ENCODE data around the gene SSX2IP. TPM values are rescaled to one million over a fixed set of nuclear protein-coding genes. Genes with fewer than 3 reads are reported as not detected.
A peak's percentile ranks its signal among the peaks of the same experiment; 100 is the strongest.

The SSX2IP gene
- total and polyA plus RNA-seq, 2 experiments from 2014 or later = 23.2 to 28.4 TPM

- Histone ChIP-seq H3K4me2 (no peak overlapping the region), H3K4me3 (no peak overlapping the region), H3F3A (replicated peaks; ENCODE audit: low read depth) (no peaks in the 10 kb centered on the region), H3K27ac (ENCODE audit: low read depth) (no peak overlapping the region), H3K4me1 (ENCODE audit: insufficient read depth) (peaks cover 9% of the 10 kb centered on the region), H3K79me2 (replicated peaks; ENCODE audit: insufficient read depth) (no peaks in the 10 kb centered on the region), H4K20me1 (replicated peaks; ENCODE audit: insufficient read depth) (no peaks in the 10 kb centered on the region), H3K9me2 (ENCODE audit: insufficient read depth) (no peaks in the 10 kb centered on the region), H3K36me3 (ENCODE audit: insufficient read depth) (no peaks in the 10 kb centered on the region), H3K27me3 (ENCODE audit: insufficient read depth) (no peaks in the 10 kb centered on the region), H2AFZ (peak overlapping the region; percentile 12; the same call in 1 of the 2 replicates)
- ATAC-seq (no peak), DNase-seq (ENCODE audit: low spot score) (no peak)
- H3K27ac Mint-ChIP-seq = no peak overlapping the region
- no peaks in the 10 kb centered on the region for H3K36me3 Mint-ChIP-seq (ENCODE audit: low read depth)
- H3K4me3 Mint-ChIP-seq = no peak overlapping the region
- H3K9me3 Mint-ChIP-seq = 0 out of 3 replicates have a peak, but pooled peaks cover under 1% of the 10 kb centered on the region
- H3K27me3 Mint-ChIP-seq (ENCODE audit: insufficient read depth, low read depth, poor library complexity) = peaks cover 3% of the 10 kb centered on the region
- peaks cover 5% of the 10 kb centered on the region; the same call in 2 of the 3 replicates for H3K4me1 Mint-ChIP-seq
- no peak for TF ChIP-seq NANOG (IDR thresholded peaks at IDR 0.05; ENCODE audit: borderline replicate concordance)
- no peak for TF ChIP-seq EZH2 (IDR thresholded peaks at IDR 0.05; ENCODE audit: low read depth, unreplicated experiment)
- TF ChIP-seq ETS1 (IDR thresholded peaks at IDR 0.05) = no peak
- TF ChIP-seq CREB1 (CRISPR knock-in tag; IDR thresholded peaks at IDR 0.05; ENCODE audit: low read depth) = no peak
- no peak for TF ChIP-seq STAT1 (IDR thresholded peaks at IDR 0.05; ENCODE audit: unreplicated experiment)
- TF ChIP-seq, protein P1, sequence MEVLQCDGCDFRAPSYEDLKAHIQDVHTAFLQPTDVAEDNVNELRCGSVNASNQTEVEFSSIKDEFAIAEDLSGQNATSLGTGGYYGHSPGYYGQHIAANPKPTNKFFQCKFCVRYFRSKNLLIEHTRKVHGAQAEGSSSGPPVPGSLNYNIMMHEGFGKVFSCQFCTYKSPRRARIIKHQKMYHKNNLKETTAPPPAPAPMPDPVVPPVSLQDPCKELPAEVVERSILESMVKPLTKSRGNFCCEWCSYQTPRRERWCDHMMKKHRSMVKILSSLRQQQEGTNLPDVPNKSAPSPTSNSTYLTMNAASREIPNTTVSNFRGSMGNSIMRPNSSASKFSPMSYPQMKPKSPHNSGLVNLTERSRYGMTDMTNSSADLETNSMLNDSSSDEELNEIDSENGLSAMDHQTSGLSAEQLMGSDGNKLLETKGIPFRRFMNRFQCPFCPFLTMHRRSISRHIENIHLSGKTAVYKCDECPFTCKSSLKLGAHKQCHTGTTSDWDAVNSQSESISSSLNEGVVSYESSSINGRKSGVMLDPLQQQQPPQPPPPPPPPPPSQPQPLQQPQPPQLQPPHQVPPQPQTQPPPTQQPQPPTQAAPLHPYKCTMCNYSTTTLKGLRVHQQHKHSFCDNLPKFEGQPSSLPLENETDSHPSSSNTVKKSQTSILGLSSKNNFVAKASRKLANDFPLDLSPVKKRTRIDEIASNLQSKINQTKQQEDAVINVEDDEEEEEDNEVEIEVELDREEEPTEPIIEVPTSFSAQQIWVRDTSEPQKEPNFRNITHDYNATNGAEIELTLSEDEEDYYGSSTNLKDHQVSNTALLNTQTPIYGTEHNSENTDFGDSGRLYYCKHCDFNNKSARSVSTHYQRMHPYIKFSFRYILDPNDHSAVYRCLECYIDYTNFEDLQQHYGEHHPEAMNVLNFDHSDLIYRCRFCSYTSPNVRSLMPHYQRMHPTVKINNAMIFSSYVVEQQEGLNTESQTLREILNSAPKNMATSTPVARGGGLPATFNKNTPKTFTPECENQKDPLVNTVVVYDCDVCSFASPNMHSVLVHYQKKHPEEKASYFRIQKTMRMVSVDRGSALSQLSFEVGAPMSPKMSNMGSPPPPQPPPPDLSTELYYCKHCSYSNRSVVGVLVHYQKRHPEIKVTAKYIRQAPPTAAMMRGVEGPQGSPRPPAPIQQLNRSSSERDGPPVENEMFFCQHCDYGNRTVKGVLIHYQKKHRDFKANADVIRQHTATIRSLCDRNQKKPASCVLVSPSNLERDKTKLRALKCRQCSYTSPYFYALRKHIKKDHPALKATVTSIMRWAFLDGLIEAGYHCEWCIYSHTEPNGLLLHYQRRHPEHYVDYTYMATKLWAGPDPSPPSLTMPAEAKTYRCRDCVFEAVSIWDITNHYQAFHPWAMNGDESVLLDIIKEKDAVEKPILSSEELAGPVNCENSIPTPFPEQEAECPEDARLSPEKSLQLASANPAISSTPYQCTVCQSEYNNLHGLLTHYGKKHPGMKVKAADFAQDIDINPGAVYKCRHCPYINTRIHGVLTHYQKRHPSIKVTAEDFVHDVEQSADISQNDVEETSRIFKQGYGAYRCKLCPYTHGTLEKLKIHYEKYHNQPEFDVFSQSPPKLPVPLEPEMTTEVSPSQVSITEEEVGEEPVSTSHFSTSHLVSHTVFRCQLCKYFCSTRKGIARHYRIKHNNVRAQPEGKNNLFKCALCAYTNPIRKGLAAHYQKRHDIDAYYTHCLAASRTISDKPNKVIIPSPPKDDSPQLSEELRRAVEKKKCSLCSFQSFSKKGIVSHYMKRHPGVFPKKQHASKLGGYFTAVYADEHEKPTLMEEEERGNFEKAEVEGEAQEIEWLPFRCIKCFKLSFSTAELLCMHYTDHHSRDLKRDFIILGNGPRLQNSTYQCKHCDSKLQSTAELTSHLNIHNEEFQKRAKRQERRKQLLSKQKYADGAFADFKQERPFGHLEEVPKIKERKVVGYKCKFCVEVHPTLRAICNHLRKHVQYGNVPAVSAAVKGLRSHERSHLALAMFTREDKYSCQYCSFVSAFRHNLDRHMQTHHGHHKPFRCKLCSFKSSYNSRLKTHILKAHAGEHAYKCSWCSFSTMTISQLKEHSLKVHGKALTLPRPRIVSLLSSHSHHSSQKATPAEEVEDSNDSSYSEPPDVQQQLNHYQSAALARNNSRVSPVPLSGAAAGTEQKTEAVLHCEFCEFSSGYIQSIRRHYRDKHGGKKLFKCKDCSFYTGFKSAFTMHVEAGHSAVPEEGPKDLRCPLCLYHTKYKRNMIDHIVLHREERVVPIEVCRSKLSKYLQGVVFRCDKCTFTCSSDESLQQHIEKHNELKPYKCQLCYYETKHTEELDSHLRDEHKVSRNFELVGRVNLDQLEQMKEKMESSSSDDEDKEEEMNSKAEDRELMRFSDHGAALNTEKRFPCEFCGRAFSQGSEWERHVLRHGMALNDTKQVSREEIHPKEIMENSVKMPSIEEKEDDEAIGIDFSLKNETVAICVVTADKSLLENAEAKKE (CRISPR knock-in tag; IDR thresholded peaks at IDR 0.05) = no peak
- TF ChIP-seq ZNF331 (CRISPR knock-in tag; IDR thresholded peaks at IDR 0.05; ENCODE audit: low read depth) = no peak
- TF ChIP-seq REST (IDR thresholded peaks at IDR 0.05; ENCODE audit: unreplicated experiment) = no peak
- no peak for TF ChIP-seq POLR2AphosphoS5 (IDR thresholded peaks at IDR 0.05; ENCODE audit: low read depth)
- TF ChIP-seq JUNB (IDR thresholded peaks at IDR 0.05; ENCODE audit: unreplicated experiment) = no peak
- no peak for TF ChIP-seq EZH2phosphoT487 (IDR thresholded peaks at IDR 0.05; ENCODE audit: unreplicated experiment)
- no peak for TF ChIP-seq ZNF114 (CRISPR knock-in tag; IDR thresholded peaks at IDR 0.05)
- TF ChIP-seq, protein P2, sequence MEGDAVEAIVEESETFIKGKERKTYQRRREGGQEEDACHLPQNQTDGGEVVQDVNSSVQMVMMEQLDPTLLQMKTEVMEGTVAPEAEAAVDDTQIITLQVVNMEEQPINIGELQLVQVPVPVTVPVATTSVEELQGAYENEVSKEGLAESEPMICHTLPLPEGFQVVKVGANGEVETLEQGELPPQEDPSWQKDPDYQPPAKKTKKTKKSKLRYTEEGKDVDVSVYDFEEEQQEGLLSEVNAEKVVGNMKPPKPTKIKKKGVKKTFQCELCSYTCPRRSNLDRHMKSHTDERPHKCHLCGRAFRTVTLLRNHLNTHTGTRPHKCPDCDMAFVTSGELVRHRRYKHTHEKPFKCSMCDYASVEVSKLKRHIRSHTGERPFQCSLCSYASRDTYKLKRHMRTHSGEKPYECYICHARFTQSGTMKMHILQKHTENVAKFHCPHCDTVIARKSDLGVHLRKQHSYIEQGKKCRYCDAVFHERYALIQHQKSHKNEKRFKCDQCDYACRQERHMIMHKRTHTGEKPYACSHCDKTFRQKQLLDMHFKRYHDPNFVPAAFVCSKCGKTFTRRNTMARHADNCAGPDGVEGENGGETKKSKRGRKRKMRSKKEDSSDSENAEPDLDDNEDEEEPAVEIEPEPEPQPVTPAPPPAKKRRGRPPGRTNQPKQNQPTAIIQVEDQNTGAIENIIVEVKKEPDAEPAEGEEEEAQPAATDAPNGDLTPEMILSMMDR (conservative IDR thresholded peaks at IDR 0.05; ENCODE audit: low read depth in 2 of 2) = no peak
Measured at GRCh38 chr1:84597011-84597410, 93.2 kb downstream of the SSX2IP start.
